A673 (cell line): ENCODE results near the gene GP5. TPM values are rescaled to one million over a fixed set of nuclear protein-coding genes. Genes with fewer than 3 reads are reported as not detected.

ENCODE experiments used
- BruUV-seq: library from RNA; stranded (reverse); fragments of 400-500 nt; replicated peaks from 2 replicates; lab custom pipeline; 2021; lab: Mats Ljungman, UMichigan
- CTCF ChIA-PET: fragments of 300-600 bp; sonication (Branson Sonifier 250); formaldehyde crosslinking; loops from one replicate; lab custom pipeline; 2022; ENCODE audit warnings: antibody characterized with exemption; lab: Charles Lee
- POLR2A ChIA-PET: fragments of 300-600 bp; sonication (Branson Sonifier 250); formaldehyde crosslinking; loops from one replicate; lab custom pipeline; 2022; ENCODE audit warnings: antibody characterized with exemption; ENCODE audit not compliant: low non-redundant PET; lab: Charles Lee
- DNase-seq: peaks from one replicate; pipeline ENCODE4 v3.0.0-alpha.2; 2015; ENCODE audit warnings: low spot score
- H3K27ac ChIP-seq: fragments of 200-600 bp; sonication (generic); 2 replicates; pipeline ENCODE4 v1.5.1; 2016; ENCODE audit warnings: mixed run types, low read depth, mild to moderate bottlenecking, mixed read lengths, antibody characterized with exemption, low read length; ENCODE audit not compliant: poor library complexity, severe bottlenecking
- H3K27me3 ChIP-seq: fragments of 200-600 bp; sonication (generic); replicated peaks from 2 replicates; pipeline ENCODE4 v1.6.1; 2017; ENCODE audit warnings: mixed run types, low read depth, mild to moderate bottlenecking, mixed read lengths, antibody characterized with exemption, low read length; ENCODE audit not compliant: insufficient read depth, poor library complexity
- H3K36me3 ChIP-seq: fragments of 200-600 bp; sonication (generic); 2 replicates; pipeline ENCODE4 v1.6.1; 2016; ENCODE audit warnings: mixed run types, mild to moderate bottlenecking, mixed read lengths, antibody characterized with exemption, low read length; ENCODE audit not compliant: insufficient read depth, poor library complexity, severe bottlenecking
- H3K4me1 ChIP-seq: fragments of 200-600 bp; sonication (generic); 2 replicates; pipeline ENCODE4 v1.6.1; 2017; ENCODE audit warnings: mixed run types, mild to moderate bottlenecking, mixed read lengths, antibody characterized with exemption, low read length; ENCODE audit not compliant: insufficient read depth, poor library complexity, severe bottlenecking
- H3K4me3 ChIP-seq: fragments of 200-600 bp; sonication (generic); 2 replicates; pipeline ENCODE4 v1.5.1; 2016; ENCODE audit warnings: low read depth, mixed run types, mild to moderate bottlenecking, mixed read lengths, low read length; ENCODE audit not compliant: poor library complexity, severe bottlenecking
- H3K9me3 ChIP-seq: fragments of 200-600 bp; sonication (generic); 2 replicates; pipeline ENCODE4 v1.6.1; 2016; ENCODE audit warnings: mixed run types, low read depth, mild to moderate bottlenecking, mixed read lengths, antibody characterized with exemption, low read length; ENCODE audit not compliant: poor library complexity, severe bottlenecking
- EZH2 ChIP-seq: fragments of 200-600 bp; sonication (generic); IDR thresholded peaks from 2 replicates; pipeline ENCODE4 v1.6.1; 2017; ENCODE audit warnings: borderline replicate concordance, low read depth, mild to moderate bottlenecking, mixed read lengths, antibody characterized with exemption, low read length; ENCODE audit not compliant: poor library complexity, severe bottlenecking
- intact Hi-C: fragments of 100-400 bp; cut with micrococcal nuclease; formaldehyde crosslinking; loops from one replicate; pipeline ENCODE4 v1.10.0; 2022; ENCODE audit not compliant: unreplicated experiment
- total RNA-seq: library from RNA; stranded (reverse); gene quantifications from 2 replicates; pipeline ENCODE4 v1.2.3, GENCODE V29; 2021
- TF ChIP-seq, protein P1 (sequence below): fragments of 300-800, 200-600 bp; sonication (generic); conservative IDR thresholded peaks from 2 replicates; pipeline ENCODE4 v1.5.1; 2017; ENCODE audit warnings: low read depth, mild to moderate bottlenecking, antibody characterized with exemption, low read length, moderate library complexity, mixed read lengths

GP5 gene
- total RNA-seq, 1 experiment from 2014 or later: 0.11 TPM

DNA sequence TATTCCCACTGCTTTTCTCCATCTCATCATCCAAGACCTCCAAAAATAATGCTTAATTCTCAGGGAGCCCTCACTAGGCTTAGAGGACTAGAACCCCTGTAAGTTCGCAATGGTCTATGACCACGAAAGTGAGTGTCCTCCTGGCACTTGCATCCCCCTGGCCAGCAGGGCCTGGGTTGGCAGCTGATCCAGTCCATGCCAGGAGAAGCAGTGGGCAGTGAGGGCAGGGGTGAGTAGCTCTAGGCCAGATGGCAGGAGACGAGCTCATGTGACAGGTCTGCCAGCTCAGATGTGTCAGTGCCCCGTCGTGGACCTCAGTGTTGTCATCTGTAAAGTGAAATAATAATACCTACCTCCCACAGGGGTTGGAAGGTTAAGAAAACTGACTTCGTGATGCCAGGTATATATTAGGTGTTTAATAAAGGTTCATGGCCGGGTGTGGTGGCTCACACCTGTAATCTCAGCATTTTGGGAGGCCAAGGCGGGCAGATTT lies 11.1 kb downstream of the GP5 start:
- ChIA-PET CTCF (no interaction called here), POLR2A (no interaction called here)
- Histone ChIP-seq H3K4me3 (no peak overlapping the region), H3K27ac (no peak overlapping the region), H3K9me3 (peaks cover 9% of the 10 kb centered on the region), H3K27me3 (no peaks in the 10 kb centered on the region), H3K4me1 (no peaks in the 10 kb centered on the region), H3K36me3 (no peaks in the 10 kb centered on the region)
- BruUV-seq: no TSS peak
- intact Hi-C loops: no loop called here
- TF ChIP-seq, protein P1, sequence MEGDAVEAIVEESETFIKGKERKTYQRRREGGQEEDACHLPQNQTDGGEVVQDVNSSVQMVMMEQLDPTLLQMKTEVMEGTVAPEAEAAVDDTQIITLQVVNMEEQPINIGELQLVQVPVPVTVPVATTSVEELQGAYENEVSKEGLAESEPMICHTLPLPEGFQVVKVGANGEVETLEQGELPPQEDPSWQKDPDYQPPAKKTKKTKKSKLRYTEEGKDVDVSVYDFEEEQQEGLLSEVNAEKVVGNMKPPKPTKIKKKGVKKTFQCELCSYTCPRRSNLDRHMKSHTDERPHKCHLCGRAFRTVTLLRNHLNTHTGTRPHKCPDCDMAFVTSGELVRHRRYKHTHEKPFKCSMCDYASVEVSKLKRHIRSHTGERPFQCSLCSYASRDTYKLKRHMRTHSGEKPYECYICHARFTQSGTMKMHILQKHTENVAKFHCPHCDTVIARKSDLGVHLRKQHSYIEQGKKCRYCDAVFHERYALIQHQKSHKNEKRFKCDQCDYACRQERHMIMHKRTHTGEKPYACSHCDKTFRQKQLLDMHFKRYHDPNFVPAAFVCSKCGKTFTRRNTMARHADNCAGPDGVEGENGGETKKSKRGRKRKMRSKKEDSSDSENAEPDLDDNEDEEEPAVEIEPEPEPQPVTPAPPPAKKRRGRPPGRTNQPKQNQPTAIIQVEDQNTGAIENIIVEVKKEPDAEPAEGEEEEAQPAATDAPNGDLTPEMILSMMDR: no peak
- TF ChIP-seq EZH2: no peak
- no peak for DNase-seq

DNA sequence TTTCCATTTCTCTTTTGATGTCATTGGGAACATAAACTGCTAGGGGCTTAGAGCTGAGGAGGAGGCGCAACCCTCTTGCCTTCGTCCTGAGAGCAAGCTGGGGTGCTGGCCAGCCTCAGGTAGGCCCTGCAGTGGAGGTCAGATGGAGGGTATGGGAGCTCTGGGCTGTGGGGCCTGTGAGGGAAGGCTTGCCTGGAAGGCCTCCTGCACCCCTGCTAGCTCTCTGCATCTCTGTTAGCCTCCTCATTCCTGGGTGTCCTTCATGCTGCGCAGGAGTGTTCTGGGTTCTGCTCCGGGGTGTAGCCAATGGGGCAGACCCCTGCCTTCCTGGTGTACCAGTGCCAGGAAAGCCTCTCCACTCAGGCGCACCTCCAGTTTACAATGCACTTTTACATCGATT lies 11.8 kb downstream of the GP5 start:
- no peaks in the 10 kb centered on the region for H3K27me3 ChIP-seq
- POLR2A ChIA-PET: no interaction called here
- BruUV-seq: no TSS peak
- CTCF ChIA-PET: no interaction called here
- no peak for TF ChIP-seq EZH2
- TF ChIP-seq, protein P1: no peak
- no peak overlapping the region for H3K27ac ChIP-seq
- DNase-seq: no peak
- H3K36me3 ChIP-seq: no peaks in the 10 kb centered on the region
- H3K4me1 ChIP-seq: peaks cover 5% of the 10 kb centered on the region
- intact Hi-C loops: no loop called here
- H3K4me3 ChIP-seq: no peak overlapping the region
- peaks cover 9% of the 10 kb centered on the region for H3K9me3 ChIP-seq

DNA sequence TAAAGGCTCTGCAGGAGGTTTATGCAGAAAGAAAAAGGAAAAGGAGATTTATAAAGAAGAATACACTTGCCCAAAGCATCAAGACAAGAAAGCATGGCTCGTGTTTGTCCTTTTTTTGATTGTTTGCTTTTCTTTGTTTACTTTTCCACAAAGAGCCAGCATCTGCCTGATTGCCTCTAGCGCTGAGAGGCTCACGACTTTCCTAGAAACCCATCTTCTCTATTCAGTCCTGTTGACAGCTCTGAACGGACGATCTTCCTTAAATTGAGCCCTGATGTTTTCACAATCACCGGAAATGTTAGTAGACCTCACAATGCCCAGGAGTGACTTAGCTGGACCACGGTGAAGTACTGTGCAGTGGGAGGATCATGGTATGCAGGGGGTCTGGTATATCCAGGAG lies 12.4 kb downstream of the GP5 start:
- Histone ChIP-seq H3K36me3 (no peaks in the 10 kb centered on the region), H3K27ac (no peak overlapping the region), H3K4me1 (peaks cover 6% of the 10 kb centered on the region), H3K4me3 (no peak overlapping the region), H3K27me3 (no peaks in the 10 kb centered on the region), H3K9me3 (peaks cover 9% of the 10 kb centered on the region)
- ChIA-PET POLR2A (interaction anchor here (0.6 kb wide), 1 partner anchor 217 kb away, joined by 3 read pairs; no protein-coding TSS in a partner anchor), CTCF (no interaction called here)
- no peak for TF ChIP-seq EZH2
- TF ChIP-seq, protein P1: no peak
- intact Hi-C loops: no loop called here
- DNase-seq: no peak
- BruUV-seq: no TSS peak
